ENCODE results near the gene CASP12. TPM values are rescaled to one million over a fixed set of nuclear protein-coding genes. Genes with fewer than 3 reads are reported as not detected.

CASP12 gene
- polyA plus RNA-seq, 6 donors from 2014 or later: 0.31 to 0.45 TPM; not detected in 4

DNA sequence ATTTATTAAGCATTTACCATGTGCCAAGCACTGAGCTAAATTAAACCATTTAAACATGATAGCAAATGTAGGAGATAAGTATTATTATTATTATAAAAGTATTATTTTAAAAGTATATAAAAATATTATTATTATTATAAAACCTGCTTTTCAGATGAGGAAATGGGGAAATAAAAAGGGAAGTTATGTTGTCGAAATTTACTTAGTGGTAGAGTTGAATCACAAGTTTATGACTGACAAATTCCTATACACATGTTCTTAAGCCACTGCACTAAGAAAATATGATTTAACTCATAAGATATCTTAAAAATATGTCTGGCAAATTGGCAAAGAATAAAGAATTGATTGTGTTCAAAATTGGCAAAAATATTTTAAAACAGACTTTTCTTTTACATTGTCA, 53.8 kb downstream of the CASP12 start:
- H3K36me3 Mint-ChIP-seq: peaks cover 0 to 5% of the 10 kb centered on the region in 2 donors
- no peaks in the 10 kb centered on the region for H3K27me3 Mint-ChIP-seq
- DNase-seq (no peak), ATAC-seq (ENCODE audit: low read depth in 2 of 2) (no peak)
- H3K27ac Mint-ChIP-seq: no peak overlapping the region
- H3K9me3 Mint-ChIP-seq: peaks cover 0 to 10% (median 3%) of the 10 kb centered on the region in 7 donors
- H3K4me1 Mint-ChIP-seq: peaks cover 0 to 13% (median 11%) of the 10 kb centered on the region in 3 donors
- no peak overlapping the region for H3K4me3 Mint-ChIP-seq

- ATAC-seq (ENCODE audit: low read depth in 2 of 2) (peak in 1 of 2 donors; percentile 40), DNase-seq (no peak)
- H3K27me3 Mint-ChIP-seq: no peaks in the 10 kb centered on the region
- peak overlapping the region in 2 of 8 donors; percentile 13 to 16 for H3K4me3 Mint-ChIP-seq
- peaks cover 0 to 11% of the 10 kb centered on the region in 2 donors for H3K36me3 Mint-ChIP-seq
- peaks cover 9 to 24% (median 19%) of the 10 kb centered on the region in 3 donors for H3K4me1 Mint-ChIP-seq
- peaks cover 0 to 14% (median 6%) of the 10 kb centered on the region in 7 donors for H3K9me3 Mint-ChIP-seq
- peak overlapping the region in 1 of 6 donors; percentile 27 for H3K27ac Mint-ChIP-seq
Observed at GRCh38 chr11:104843150-104843836, 55.0 kb downstream of the CASP12 start.

GRCh38 chr11:104841973-104842525, 56.2 kb downstream of the CASP12 start:
- Mint-ChIP-seq H3K27me3 (no peaks in the 10 kb centered on the region), H3K4me3 (no peak overlapping the region), H3K36me3 (peaks cover 0 to 11% of the 10 kb centered on the region in 2 donors), H3K9me3 (peaks cover 0 to 14% (median 6%) of the 10 kb centered on the region in 7 donors), H3K4me1 (peaks cover 17 to 35% (median 30%) of the 10 kb centered on the region in 3 donors), H3K27ac (no peak overlapping the region)
- ATAC-seq (ENCODE audit: low read depth in 2 of 2) (no peak), DNase-seq (no peak)

- H3K27ac Mint-ChIP-seq: peak overlapping the region in 1 of 6 donors; percentile 20
- DNase-seq (no peak), ATAC-seq (ENCODE audit: low read depth in 2 of 2) (no peak)
- no peaks in the 10 kb centered on the region for H3K27me3 Mint-ChIP-seq
- peaks cover 17 to 35% (median 30%) of the 10 kb centered on the region in 3 donors for H3K4me1 Mint-ChIP-seq
- no peak overlapping the region for H3K4me3 Mint-ChIP-seq
- peaks cover 0 to 11% of the 10 kb centered on the region in 2 donors for H3K36me3 Mint-ChIP-seq
- peaks cover 0 to 14% (median 6%) of the 10 kb centered on the region in 7 donors for H3K9me3 Mint-ChIP-seq
Observed at GRCh38 chr11:104841185-104841584, 57.1 kb downstream of the CASP12 start.

DNA sequence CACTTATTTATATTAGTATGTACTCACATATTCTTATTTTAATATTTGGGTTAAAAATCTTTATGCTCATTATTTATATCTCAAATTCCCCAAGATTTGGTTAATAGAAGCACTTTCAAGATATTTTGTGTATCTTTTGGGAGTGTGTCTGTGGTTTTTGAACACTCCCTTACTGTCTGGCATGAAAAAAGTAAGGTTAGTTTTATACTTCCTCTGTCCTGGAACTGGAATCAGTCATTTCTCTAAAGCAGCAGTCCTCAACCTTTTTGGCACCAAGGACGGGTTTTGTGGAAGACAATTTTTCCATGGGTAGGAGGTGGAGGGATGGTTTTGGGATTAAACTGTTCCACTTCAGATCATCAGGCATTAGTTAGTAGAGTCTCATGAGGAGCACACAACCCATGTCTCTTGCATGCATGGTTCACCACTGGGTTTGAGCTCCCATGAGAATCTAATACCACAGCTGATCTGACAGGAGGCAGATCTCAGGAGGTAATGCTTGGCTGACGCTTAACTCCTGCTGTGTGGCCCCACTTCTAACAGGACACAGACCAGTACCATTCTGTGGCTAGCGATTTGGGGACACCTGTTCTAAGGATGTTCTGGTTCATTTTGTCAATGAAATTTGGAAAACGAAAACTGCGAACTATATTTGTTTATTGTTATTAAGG, 60.2 kb downstream of the CASP12 start:
- H3K9me3 Mint-ChIP-seq: peaks cover 0 to 22% (median 8%) of the 10 kb centered on the region in 7 donors
- ATAC-seq (ENCODE audit: low read depth in 2 of 2): peak; percentile 86 to 93

GRCh38 chr11:104836691-104837090, 61.6 kb downstream of the CASP12 start:
- ATAC-seq (ENCODE audit: low read depth in 2 of 2): no peak
- H3K27me3 Mint-ChIP-seq: no peaks in the 10 kb centered on the region
- DNase-seq: no peak
- peaks cover 0 to 11% of the 10 kb centered on the region in 2 donors for H3K36me3 Mint-ChIP-seq
- peaks cover 17 to 38% (median 33%) of the 10 kb centered on the region in 3 donors for H3K4me1 Mint-ChIP-seq
- no peak overlapping the region for H3K4me3 Mint-ChIP-seq
- H3K9me3 Mint-ChIP-seq: peaks cover 0 to 24% (median 8%) of the 10 kb centered on the region in 7 donors
- no peak overlapping the region for H3K27ac Mint-ChIP-seq

More for the DNA sequence above, 60.2 kb downstream of the CASP12 start:
- Mint-ChIP-seq H3K4me3 (peak overlapping the region; percentile 4 to 81 (median 56)), H3K36me3 (peaks cover 0 to 11% of the 10 kb centered on the region in 2 donors), H3K27ac (peak overlapping the region in 4 of 6 donors; percentile 22 to 51 (median 29)), H3K4me1 (peaks cover 17 to 35% (median 33%) of the 10 kb centered on the region in 3 donors), H3K27me3 (no peaks in the 10 kb centered on the region)
- peak; percentile 11 for DNase-seq

Other genes with a start within 250 kb of the CASP12 start
- gene CASP4, start 70.1 kb upstream of the CASP12 start, polyA plus RNA-seq (ENCODE audit: low read depth in 6 of 6): 100 to 1,000 TPM; 109 to 134 (median 118) TPM
- gene CASP5, start 124.7 kb upstream of the CASP12 start, polyA plus RNA-seq (ENCODE audit: low read depth in 6 of 6): not detected
- gene CASP1, start 136.7 kb upstream of the CASP12 start, polyA plus RNA-seq (ENCODE audit: low read depth in 6 of 6): 10 to 100 TPM; 64.3 to 96.3 (median 73.6) TPM
- 100 to 1,000 TPM; 178 to 246 (median 207) TPM for gene CARD16, start 146.9 kb upstream of the CASP12 start, polyA plus RNA-seq (ENCODE audit: low read depth in 6 of 6)
- gene CARD18, start 241.3 kb upstream of the CASP12 start, polyA plus RNA-seq (ENCODE audit: low read depth in 6 of 6): not detected

Data from naive B cell (primary cell).